ENCODE data around the gene UGGT1.

GRCh38 chr2:128206245-128206644, 115.2 kb downstream of the UGGT1 start:
- TF ChIP-seq CTCF (IDR thresholded peaks at IDR 0.05) (no peak), POLR2A (IDR thresholded peaks at IDR 0.05) (no peak)

All from testis (tissue), 2 donors.